ENCODE measurements around the gene ARHGAP33. TPM values are rescaled to one million over a fixed set of nuclear protein-coding genes. Genes with fewer than 3 reads are reported as not detected.
A peak's percentile ranks its signal among the peaks of the same experiment; 100 is the strongest.

The ARHGAP33 gene
- total and polyA plus RNA-seq, 10 donors, result 3.1 to 25.2 (median 12.6) TPM

- WGBS, 5 donors, result 17 to 27% (median 20%) methylated on average over 36 to 39 of the region's 39 CpGs
- intact Hi-C loops (cut with DNase I; ENCODE audit: low total_unique reads), result no loop called here
- DNase-seq, result no peak
- Histone ChIP-seq H3K27ac (no peak overlapping the region), H3K4me1 (peaks cover 0 to 10% (median 0%) of the 10 kb centered on the region in 6 donors), H3K9me3 (peaks cover 0 to under 1% (median 0%) of the 10 kb centered on the region in 8 donors), H3K27me3 (replicated peaks in 1 of 7) (peaks cover 0 to 61% (median 10%) of the 10 kb centered on the region in 7 donors), H3K36me3 (no peaks in the 10 kb centered on the region), H3K4me3 (peak overlapping the region in 2 of 8 donors; percentile 17 to 52)
- TF ChIP-seq POLR2AphosphoS5 (IDR thresholded peaks at IDR 0.05) (no peak), POLR2A (IDR thresholded peaks at IDR 0.05) (no peak), CTCF (IDR thresholded peaks at IDR 0.05 in 8 of 11, conservative IDR thresholded peaks at IDR 0.05 in 3 of 11) (no peak)
Observed at GRCh38 chr19:35796645-35797542, 21.5 kb downstream of the ARHGAP33 start.

- H3K27me3 ChIP-seq (replicated peaks in 1 of 7), result peaks cover 0 to 56% (median 10%) of the 10 kb centered on the region in 7 donors
- H3K4me1 ChIP-seq, result peaks cover 0 to 10% (median 0%) of the 10 kb centered on the region in 6 donors
- TF ChIP-seq POLR2A (IDR thresholded peaks at IDR 0.05) (no peak), CTCF (IDR thresholded peaks at IDR 0.05 in 8 of 11, conservative IDR thresholded peaks at IDR 0.05 in 3 of 11) (no peak), POLR2AphosphoS5 (IDR thresholded peaks at IDR 0.05) (no peak)
- H3K36me3 ChIP-seq, result no peaks in the 10 kb centered on the region
- DNase-seq, result no peak
- H3K9me3 ChIP-seq, result peaks cover 0 to 3% (median 0%) of the 10 kb centered on the region in 8 donors
- 3 to 22% (median 11%) methylated on average over 4 to 15 of the region's 15 CpGs for WGBS, 5 donors
- no peak overlapping the region for H3K27ac ChIP-seq
- intact Hi-C loops (cut with DNase I; ENCODE audit: low total_unique reads), result no loop called here
- peak overlapping the region in 2 of 8 donors; percentile 17 to 52 for H3K4me3 ChIP-seq
Observed at GRCh38 chr19:35797663-35798062, 22.3 kb downstream of the ARHGAP33 start.

GRCh38 chr19:35801828-35802227 is 26.5 kb downstream of the ARHGAP33 start:
- Histone ChIP-seq H3K27ac (no peak overlapping the region), H3K9me3 (peaks cover 0 to 3% (median 0%) of the 10 kb centered on the region in 8 donors), H3K36me3 (no peaks in the 10 kb centered on the region), H3K4me1 (peaks cover 0 to 31% (median 4%) of the 10 kb centered on the region in 6 donors), H3K27me3 (replicated peaks in 1 of 7) (peaks cover 0 to 41% (median 6%) of the 10 kb centered on the region in 7 donors), H3K4me3 (no peak overlapping the region)
- intact Hi-C loops (cut with DNase I; ENCODE audit: low total_unique reads), result no loop called here
- no peak for DNase-seq
- TF ChIP-seq POLR2AphosphoS5 (IDR thresholded peaks at IDR 0.05), result no peak
- TF ChIP-seq POLR2A (IDR thresholded peaks at IDR 0.05), result no peak
- no peak for TF ChIP-seq CTCF (IDR thresholded peaks at IDR 0.05 in 8 of 11, conservative IDR thresholded peaks at IDR 0.05 in 3 of 11)
- WGBS, 5 donors, result 60 to 69% (median 61%) methylated on average over 3 of the region's 3 CpGs

GRCh38 chr19:35805526-35806102 is 30.2 kb downstream of the ARHGAP33 start:
- Histone ChIP-seq H3K4me1 (peaks cover 0 to 24% (median 2%) of the 10 kb centered on the region in 6 donors), H3K27me3 (replicated peaks in 1 of 7) (peaks cover 0 to 16% (median 0%) of the 10 kb centered on the region in 7 donors), H3K36me3 (no peaks in the 10 kb centered on the region), H3K9me3 (peaks cover 0 to 3% (median 0%) of the 10 kb centered on the region in 8 donors), H3K4me3 (no peak overlapping the region), H3K27ac (no peak overlapping the region)
- WGBS, 5 donors, result 64 to 78% (median 67%) methylated on average over 5 of the region's 5 CpGs
- DNase-seq, result no peak
- TF ChIP-seq POLR2AphosphoS5 (IDR thresholded peaks at IDR 0.05) (no peak), CTCF (IDR thresholded peaks at IDR 0.05 in 8 of 11, conservative IDR thresholded peaks at IDR 0.05 in 3 of 11) (no peak), POLR2A (IDR thresholded peaks at IDR 0.05) (no peak)
- intact Hi-C loops (cut with DNase I; ENCODE audit: low total_unique reads), result no loop called here
